GM18520 (cell line): ENCODE data around the gene EFNA5.

ENCODE experiments used
- ATAC-seq: cut with Tn5 transposase; IDR thresholded peaks from one replicate; pipeline ENCODE4 v1.9.1; 2021; ENCODE audit not compliant: unreplicated experiment

The EFNA5 gene

GRCh38 chr5:107673039-107673367 is 2.3 kb upstream of the EFNA5 start:
- ATAC-seq: no peak

GRCh38 chr5:107672211-107673038 is 1.7 kb upstream of the EFNA5 start:
- no peak for ATAC-seq

- ATAC-seq: no peak
These were observed 1.0 kb upstream of the EFNA5 start for GRCh38 chr5:107671742-107672210.

GRCh38 chr5:107670087-107670931 is 428 bp downstream of the EFNA5 start:
- no peak for ATAC-seq

GRCh38 chr5:107669096-107670031 is 1.4 kb downstream of the EFNA5 start:
- ATAC-seq: no peak

- no peak for ATAC-seq
These were observed 2.3 kb downstream of the EFNA5 start for GRCh38 chr5:107668154-107669095.

- no peak for ATAC-seq
These were observed 4.6 kb downstream of the EFNA5 start for GRCh38 chr5:107666051-107666655.

GRCh38 chr5:107665036-107665570 is 5.6 kb downstream of the EFNA5 start:
- ATAC-seq: no peak

- ATAC-seq: no peak
These were observed 7.0 kb downstream of the EFNA5 start for GRCh38 chr5:107663697-107664096.

- no peak for ATAC-seq
These were observed 9.1 kb downstream of the EFNA5 start for GRCh38 chr5:107661650-107662044.

GRCh38 chr5:107661038-107661649 is 9.6 kb downstream of the EFNA5 start:
- ATAC-seq: no peak

- no peak for ATAC-seq
These were observed 12.2 kb downstream of the EFNA5 start for GRCh38 chr5:107658528-107658927.

GRCh38 chr5:107655831-107656230 is 14.9 kb downstream of the EFNA5 start:
- no peak for ATAC-seq

- no peak for ATAC-seq
These were observed 15.9 kb downstream of the EFNA5 start for GRCh38 chr5:107654827-107655226.

GRCh38 chr5:107653685-107654084 is 17.1 kb downstream of the EFNA5 start:
- no peak for ATAC-seq

GRCh38 chr5:107652839-107653607 is 17.7 kb downstream of the EFNA5 start:
- no peak for ATAC-seq

GRCh38 chr5:107652408-107652807 is 18.3 kb downstream of the EFNA5 start:
- ATAC-seq: no peak

GRCh38 chr5:107651325-107651724 is 19.4 kb downstream of the EFNA5 start:
- no peak for ATAC-seq
